AG09309 (cell line): ENCODE measurements around the gene FCGBP.

ENCODE experiments used
- DNase-seq: peaks from one replicate; pipeline ENCODE4 v3.0.0-alpha.2; 2010; ENCODE audit warnings: low read depth
- H3K4me3 ChIP-seq: 2 replicates; pipeline ENCODE4 v1.5.1; 2011; ENCODE audit warnings: mild to moderate bottlenecking, low read depth, low read length, moderate library complexity; ENCODE audit not compliant: control insufficient read depth
- CTCF ChIP-seq: IDR thresholded peaks from 2 replicates; pipeline ENCODE4 v1.5.1; 2011; ENCODE audit warnings: mild to moderate bottlenecking, low read depth, low read length, inconsistent platforms; ENCODE audit not compliant: insufficient read depth, control insufficient read depth; ENCODE audit errors: missing control alignments

Gene FCGBP

GRCh38 chr19:39924389-39924788, 10.0 kb downstream of the FCGBP start:
- no peak for DNase-seq
- no peak for TF ChIP-seq CTCF
- H3K4me3 ChIP-seq = no peak overlapping the region

GRCh38 chr19:39923862-39924261, 10.6 kb downstream of the FCGBP start:
- no peak overlapping the region for H3K4me3 ChIP-seq
- TF ChIP-seq CTCF = no peak
- DNase-seq = no peak

- TF ChIP-seq CTCF = no peak
- no peak for DNase-seq
- no peak overlapping the region for H3K4me3 ChIP-seq
Measured at GRCh38 chr19:39919976-39920375, 14.5 kb downstream of the FCGBP start.

GRCh38 chr19:39918183-39918651, 16.2 kb downstream of the FCGBP start:
- no peak for DNase-seq
- no peak overlapping the region for H3K4me3 ChIP-seq
- TF ChIP-seq CTCF = no peak

GRCh38 chr19:39917561-39918182, 16.8 kb downstream of the FCGBP start:
- H3K4me3 ChIP-seq = no peak overlapping the region
- no peak for TF ChIP-seq CTCF
- no peak for DNase-seq

- no peak for DNase-seq
- H3K4me3 ChIP-seq = no peak overlapping the region
- no peak for TF ChIP-seq CTCF
Measured at GRCh38 chr19:39916851-39917396, 17.5 kb downstream of the FCGBP start.
